Measurements from ENCODE around the gene NCOA5. TPM values are rescaled to one million over a fixed set of nuclear protein-coding genes. Genes with fewer than 3 reads are reported as not detected.

NCOA5 gene
- total and polyA plus RNA-seq, 10 of the 15 experiments (the other 5 are each of a cell fraction or from before 2014, with no cell fraction given): 7.7 to 38.1 (median 30.1) TPM

DNA sequence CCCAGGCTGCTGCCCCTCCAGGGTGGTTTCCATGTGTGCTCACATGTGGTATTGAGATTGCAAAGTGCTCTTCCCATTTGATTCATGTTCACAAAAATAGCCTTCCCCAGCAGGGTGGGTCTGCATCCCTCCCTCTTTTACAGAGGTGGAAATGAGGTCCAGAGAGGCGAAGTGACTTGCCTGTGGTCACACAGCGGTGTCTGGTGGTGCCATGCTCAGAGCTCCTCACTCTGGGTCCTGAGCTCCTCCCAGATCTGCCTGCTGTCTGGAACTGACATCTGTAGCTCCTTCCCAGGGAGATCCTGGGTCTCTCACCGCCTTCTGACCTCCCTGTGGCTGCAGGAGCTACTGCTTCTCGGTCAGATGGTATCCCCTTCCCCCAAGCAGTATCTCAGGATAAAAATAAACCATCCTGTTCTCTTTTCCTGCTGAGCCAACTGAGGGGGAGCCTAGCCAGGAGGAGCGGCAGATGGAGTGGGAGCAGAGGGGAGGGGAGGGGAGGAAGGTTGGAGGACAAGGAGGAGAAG lies 40.3 kb upstream of the NCOA5 start (continued):
- TF ChIP-seq, protein P1, sequence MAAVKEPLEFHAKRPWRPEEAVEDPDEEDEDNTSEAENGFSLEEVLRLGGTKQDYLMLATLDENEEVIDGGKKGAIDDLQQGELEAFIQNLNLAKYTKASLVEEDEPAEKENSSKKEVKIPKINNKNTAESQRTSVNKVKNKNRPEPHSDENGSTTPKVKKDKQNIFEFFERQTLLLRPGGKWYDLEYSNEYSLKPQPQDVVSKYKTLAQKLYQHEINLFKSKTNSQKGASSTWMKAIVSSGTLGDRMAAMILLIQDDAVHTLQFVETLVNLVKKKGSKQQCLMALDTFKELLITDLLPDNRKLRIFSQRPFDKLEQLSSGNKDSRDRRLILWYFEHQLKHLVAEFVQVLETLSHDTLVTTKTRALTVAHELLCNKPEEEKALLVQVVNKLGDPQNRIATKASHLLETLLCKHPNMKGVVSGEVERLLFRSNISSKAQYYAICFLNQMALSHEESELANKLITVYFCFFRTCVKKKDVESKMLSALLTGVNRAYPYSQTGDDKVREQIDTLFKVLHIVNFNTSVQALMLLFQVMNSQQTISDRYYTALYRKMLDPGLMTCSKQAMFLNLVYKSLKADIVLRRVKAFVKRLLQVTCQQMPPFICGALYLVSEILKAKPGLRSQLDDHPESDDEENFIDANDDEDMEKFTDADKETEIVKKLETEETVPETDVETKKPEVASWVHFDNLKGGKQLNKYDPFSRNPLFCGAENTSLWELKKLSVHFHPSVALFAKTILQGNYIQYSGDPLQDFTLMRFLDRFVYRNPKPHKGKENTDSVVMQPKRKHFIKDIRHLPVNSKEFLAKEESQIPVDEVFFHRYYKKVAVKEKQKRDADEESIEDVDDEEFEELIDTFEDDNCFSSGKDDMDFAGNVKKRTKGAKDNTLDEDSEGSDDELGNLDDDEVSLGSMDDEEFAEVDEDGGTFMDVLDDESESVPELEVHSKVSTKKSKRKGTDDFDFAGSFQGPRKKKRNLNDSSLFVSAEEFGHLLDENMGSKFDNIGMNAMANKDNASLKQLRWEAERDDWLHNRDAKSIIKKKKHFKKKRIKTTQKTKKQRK (IDR thresholded peaks at IDR 0.05; ENCODE audit: low read depth, low read length): no peak

DNA sequence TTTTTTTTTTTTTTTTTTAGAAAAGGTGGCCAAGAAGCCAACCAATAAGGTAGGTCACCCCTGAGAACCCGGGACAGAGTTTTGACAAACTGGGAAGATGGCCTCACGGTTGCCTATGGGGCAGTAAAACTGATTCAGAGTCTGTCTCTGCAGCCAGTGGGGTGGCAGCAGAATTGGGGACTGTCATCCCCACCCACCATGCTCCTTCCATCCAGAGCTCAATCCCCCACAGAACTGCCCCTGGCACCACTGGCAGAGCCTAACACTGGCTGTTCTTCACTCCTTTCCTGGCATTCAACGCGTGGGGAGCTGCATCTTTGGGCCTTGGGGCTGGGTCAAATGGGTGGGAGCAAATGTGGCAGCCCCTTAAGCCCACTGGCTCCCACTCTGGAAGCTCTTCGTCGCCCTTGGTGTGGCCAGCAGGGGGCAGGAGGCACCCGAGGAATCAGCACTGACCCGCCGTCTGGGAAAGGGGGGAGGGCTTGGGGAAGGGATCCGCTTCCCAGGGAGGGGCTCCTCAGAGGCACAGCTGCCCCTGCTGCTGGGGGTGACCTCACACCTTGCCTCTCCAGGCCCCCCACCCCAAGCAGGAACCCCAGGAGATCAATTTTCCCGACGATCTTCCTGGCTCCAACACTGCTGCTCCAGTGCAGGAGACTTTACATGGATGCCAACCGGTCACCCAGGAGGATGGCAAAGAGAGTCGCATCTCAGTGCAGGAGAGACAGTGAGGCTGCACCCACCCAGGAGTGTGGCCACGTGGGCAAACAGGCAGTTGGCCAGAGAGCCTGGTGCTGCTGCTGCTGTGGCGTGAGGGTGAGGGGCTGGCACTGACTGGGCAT lies 38.8 kb upstream of the NCOA5 start:
- POLR2A ChIA-PET: interaction anchor here (1.0 to 1.6 kb wide), 2 partner anchors 9 to 21 kb away, joined by 5 to 6 read pairs; no protein-coding TSS in a partner anchor
- H3K36me3 ChIP-seq (ENCODE audit: control insufficient read depth in 2 of 2, insufficient read depth in 2 of 2, low read length in 1 of 2): peaks cover 12 to 19% of the 10 kb centered on the region in 2 experiments
- intact Hi-C loops (cut with micrococcal nuclease; ENCODE audit: unreplicated experiment): no loop called here
- H3K27ac ChIP-seq (ENCODE audit: control insufficient read depth, insufficient read depth): no peak overlapping the region
- no peak overlapping the region for H3K9ac ChIP-seq (ENCODE audit: control insufficient read depth, insufficient read depth, low read length)
- H3K79me2 ChIP-seq (ENCODE audit: control insufficient read depth, insufficient read depth, low read length): peaks cover 4% of the 10 kb centered on the region
- in situ Hi-C loops (cut with MboI): no loop called here
- peaks cover 21% of the 10 kb centered on the region for H3K4me1 ChIP-seq (ENCODE audit: control insufficient read depth, insufficient read depth, low read length)
- RAD21 ChIA-PET (ENCODE audit: unreplicated experiment): interaction anchor here (1.2 to 3.5 kb wide), 6 partner anchors 9 to 46 kb away, joined by 3 to 22 read pairs (median 6); no protein-coding TSS in a partner anchor
- H3K4me3 ChIP-seq: no peak overlapping the region
- H4K20me1 ChIP-seq (ENCODE audit: control insufficient read depth, insufficient read depth): peaks cover 9% of the 10 kb centered on the region
- BruUV-seq (replicated peaks): no TSS peak
- H3K9me3 ChIP-seq (replicated peaks; ENCODE audit: control insufficient read depth, insufficient read depth, low read length): no peaks in the 10 kb centered on the region
- FAIRE-seq: no peak
- CTCF ChIA-PET: interaction anchor here (0.6 to 6.0 kb wide), 25 partner anchors 9 to 278 kb away, joined by 3 to 63 read pairs (median 4); partner anchors contain the start of gene ELMO2
- SMC1A ChIA-PET (ENCODE audit: uncharacterized antibody, unreplicated experiment): interaction anchor here (0.8 to 5.9 kb wide), 2 partner anchors 10 to 40 kb away, joined by 3 to 39 read pairs; partner anchors contain the start of gene CD40
- WGBS (ENCODE audit: insufficient coverage, insufficient replicate concordance, low lambda C conversion rate, missing lambda C conversion rate): 65% methylated on average over 14 of the region's 16 CpGs
- no peaks in the 10 kb centered on the region for H3K27me3 ChIP-seq (replicated peaks in 1 of 2; ENCODE audit: control insufficient read depth in 2 of 2, insufficient read depth in 2 of 2, low read length in 1 of 2)
- no peak for DNase-seq (ENCODE audit: low read depth, low spot score)
- H2AFZ ChIP-seq (ENCODE audit: control insufficient read depth, low read depth, low read length): no peak overlapping the region
- peak; percentile 8 for ATAC-seq
- H3K4me2 ChIP-seq (ENCODE audit: control insufficient read depth, insufficient read depth): no peak overlapping the region; the same call in 1 of the 2 replicates
- peak; percentile 25; the same call in 1 of the 2 replicates for TF ChIP-seq POLR2AphosphoS2 (IDR thresholded peaks at IDR 0.05; ENCODE audit: low read depth, low read length)
- TF ChIP-seq MTA3 (IDR thresholded peaks at IDR 0.05; ENCODE audit: borderline replicate concordance, low read length): 0 out of 2 replicates have a peak, but pooled peaks have one; percentile 13
- no peak for TF ChIP-seq CBFB (IDR thresholded peaks at IDR 0.05; ENCODE audit: low read depth)
- TF ChIP-seq HDAC2 (IDR thresholded peaks at IDR 0.05): no peak
- no peak for TF ChIP-seq ATF7 (IDR thresholded peaks at IDR 0.05; ENCODE audit: low read depth)
- peak; percentile 54; the same call in 1 of the 2 replicates for TF ChIP-seq EED (IDR thresholded peaks at IDR 0.05; ENCODE audit: low read depth)
- TF ChIP-seq POLR2AphosphoS5 (IDR thresholded peaks at IDR 0.05; ENCODE audit: low read length): peak; percentile 57; the same call in 1 of the 2 replicates
- TF ChIP-seq POLR2A (IDR thresholded peaks at IDR 0.05; ENCODE audit: low read depth, low read length): peak; percentile 70
- 0 out of 2 replicates have a peak, but pooled peaks have one; percentile 17 for TF ChIP-seq HDGF (IDR thresholded peaks at IDR 0.05)
- TF ChIP-seq, protein P2, sequence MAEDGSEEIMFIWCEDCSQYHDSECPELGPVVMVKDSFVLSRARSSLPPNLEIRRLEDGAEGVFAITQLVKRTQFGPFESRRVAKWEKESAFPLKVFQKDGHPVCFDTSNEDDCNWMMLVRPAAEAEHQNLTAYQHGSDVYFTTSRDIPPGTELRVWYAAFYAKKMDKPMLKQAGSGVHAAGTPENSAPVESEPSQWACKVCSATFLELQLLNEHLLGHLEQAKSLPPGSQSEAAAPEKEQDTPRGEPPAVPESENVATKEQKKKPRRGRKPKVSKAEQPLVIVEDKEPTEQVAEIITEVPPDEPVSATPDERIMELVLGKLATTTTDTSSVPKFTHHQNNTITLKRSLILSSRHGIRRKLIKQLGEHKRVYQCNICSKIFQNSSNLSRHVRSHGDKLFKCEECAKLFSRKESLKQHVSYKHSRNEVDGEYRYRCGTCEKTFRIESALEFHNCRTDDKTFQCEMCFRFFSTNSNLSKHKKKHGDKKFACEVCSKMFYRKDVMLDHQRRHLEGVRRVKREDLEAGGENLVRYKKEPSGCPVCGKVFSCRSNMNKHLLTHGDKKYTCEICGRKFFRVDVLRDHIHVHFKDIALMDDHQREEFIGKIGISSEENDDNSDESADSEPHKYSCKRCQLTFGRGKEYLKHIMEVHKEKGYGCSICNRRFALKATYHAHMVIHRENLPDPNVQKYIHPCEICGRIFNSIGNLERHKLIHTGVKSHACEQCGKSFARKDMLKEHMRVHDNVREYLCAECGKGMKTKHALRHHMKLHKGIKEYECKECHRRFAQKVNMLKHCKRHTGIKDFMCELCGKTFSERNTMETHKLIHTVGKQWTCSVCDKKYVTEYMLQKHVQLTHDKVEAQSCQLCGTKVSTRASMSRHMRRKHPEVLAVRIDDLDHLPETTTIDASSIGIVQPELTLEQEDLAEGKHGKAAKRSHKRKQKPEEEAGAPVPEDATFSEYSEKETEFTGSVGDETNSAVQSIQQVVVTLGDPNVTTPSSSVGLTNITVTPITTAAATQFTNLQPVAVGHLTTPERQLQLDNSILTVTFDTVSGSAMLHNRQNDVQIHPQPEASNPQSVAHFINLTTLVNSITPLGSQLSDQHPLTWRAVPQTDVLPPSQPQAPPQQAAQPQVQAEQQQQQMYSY (CRISPR knock-in tag; IDR thresholded peaks at IDR 0.05): no peak
- TF ChIP-seq, protein P3, sequence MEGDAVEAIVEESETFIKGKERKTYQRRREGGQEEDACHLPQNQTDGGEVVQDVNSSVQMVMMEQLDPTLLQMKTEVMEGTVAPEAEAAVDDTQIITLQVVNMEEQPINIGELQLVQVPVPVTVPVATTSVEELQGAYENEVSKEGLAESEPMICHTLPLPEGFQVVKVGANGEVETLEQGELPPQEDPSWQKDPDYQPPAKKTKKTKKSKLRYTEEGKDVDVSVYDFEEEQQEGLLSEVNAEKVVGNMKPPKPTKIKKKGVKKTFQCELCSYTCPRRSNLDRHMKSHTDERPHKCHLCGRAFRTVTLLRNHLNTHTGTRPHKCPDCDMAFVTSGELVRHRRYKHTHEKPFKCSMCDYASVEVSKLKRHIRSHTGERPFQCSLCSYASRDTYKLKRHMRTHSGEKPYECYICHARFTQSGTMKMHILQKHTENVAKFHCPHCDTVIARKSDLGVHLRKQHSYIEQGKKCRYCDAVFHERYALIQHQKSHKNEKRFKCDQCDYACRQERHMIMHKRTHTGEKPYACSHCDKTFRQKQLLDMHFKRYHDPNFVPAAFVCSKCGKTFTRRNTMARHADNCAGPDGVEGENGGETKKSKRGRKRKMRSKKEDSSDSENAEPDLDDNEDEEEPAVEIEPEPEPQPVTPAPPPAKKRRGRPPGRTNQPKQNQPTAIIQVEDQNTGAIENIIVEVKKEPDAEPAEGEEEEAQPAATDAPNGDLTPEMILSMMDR (IDR thresholded peaks at IDR 0.05 in 2 of 3, conservative IDR thresholded peaks at IDR 0.05 in 1 of 3; ENCODE audit: control insufficient read depth in 2 of 3, extremely low read depth in 1 of 3, insufficient read depth in 1 of 3, low read depth in 3 of 3, low read length in 3 of 3): peak; percentile 53 to 72 (median 54)

All from GM12878 (cell line).